Liver (tissue), 9 donors: ENCODE results near the gene WEE2. TPM values are rescaled to one million over a fixed set of nuclear protein-coding genes. Genes with fewer than 3 reads are reported as not detected.

ENCODE experiments used
- DNase-seq: peaks from one replicate; pipeline ENCODE4 v3.0.0-alpha.2; 2017; ENCODE audit warnings: low spot score
- H3K27ac ChIP-seq, 2 donors: one replicate each; pipeline ENCODE4 v1.7.0; 2013; ENCODE audit warnings: inconsistent platforms in 2 of 2, low read length in 2 of 2, control low read depth in 1 of 2, low read depth in 1 of 2, mild to moderate bottlenecking in 1 of 2
- H3K27me3 ChIP-seq, 4 donors: one replicate each; pipeline versions ENCODE4 v1.6.1 to v1.7.0; 2013; ENCODE audit warnings: low read length in 3 of 4, inconsistent platforms in 1 of 4, mild to moderate bottlenecking in 1 of 4, moderate library complexity in 1 of 4; ENCODE audit not compliant: control insufficient read depth in 4 of 4, insufficient read depth in 4 of 4
- H3K36me3 ChIP-seq, 4 donors: one replicate each; pipeline versions ENCODE4 v1.6.1 to v1.7.0; 2013; ENCODE audit warnings: low read length in 3 of 4, mild to moderate bottlenecking in 3 of 4, low read depth in 1 of 4, moderate library complexity in 1 of 4; ENCODE audit not compliant: control insufficient read depth in 4 of 4, insufficient read depth in 3 of 4
- H3K4me1 ChIP-seq, 4 donors: one replicate each; pipeline versions ENCODE4 v1.6.1 to v1.7.0; 2013; ENCODE audit warnings: low read length in 3 of 4, mild to moderate bottlenecking in 3 of 4, moderate library complexity in 1 of 4; ENCODE audit not compliant: control insufficient read depth in 4 of 4, insufficient read depth in 4 of 4
- H3K4me3 ChIP-seq, 3 donors: one replicate each; pipeline versions ENCODE4 v1.6.1 to v1.7.0; 2013; ENCODE audit warnings: low read length in 3 of 3, control low read depth in 1 of 3, low read depth in 1 of 3, mild to moderate bottlenecking in 1 of 3
- H3K9ac ChIP-seq, 2 donors: one replicate each; pipeline ENCODE4 v1.7.0; 2013; ENCODE audit warnings: low read length in 2 of 2, mild to moderate bottlenecking in 2 of 2, moderate library complexity in 2 of 2, control low read depth in 1 of 2, low read depth in 1 of 2
- H3K9me3 ChIP-seq, 4 donors: one replicate each; pipeline versions ENCODE4 v1.6.1 to v1.7.0; 2013; ENCODE audit warnings: low read length in 3 of 4; ENCODE audit not compliant: control insufficient read depth in 4 of 4
- ATF3 ChIP-seq: IDR thresholded peaks from 2 replicates; pipeline ENCODE4 v1.6.1; 2016; ENCODE audit warnings: antibody characterized with exemption
- CTCF ChIP-seq: fragments of 150-350 bp; IDR thresholded peaks from 2 replicates; pipeline ENCODE4 v1.5.1; 2017; ENCODE audit warnings: improper control_type of control experiment, low read depth, low read length; ENCODE audit not compliant: missing input control
- EGR1 ChIP-seq, 2 donors: IDR thresholded peaks; 2 replicates each; pipeline ENCODE4 v1.6.1; 2016 to 2018; ENCODE audit warnings: antibody characterized with exemption in 2 of 2, low read depth in 2 of 2
- FOXA1 ChIP-seq: IDR thresholded peaks from 2 replicates; pipeline ENCODE4 v1.6.1; 2016; ENCODE audit warnings: antibody characterized with exemption
- FOXA2 ChIP-seq: IDR thresholded peaks from 2 replicates; pipeline ENCODE4 v1.6.1; 2016; ENCODE audit warnings: antibody characterized with exemption
- GABPA ChIP-seq, 2 donors: IDR thresholded peaks in 1 of 2; conservative IDR thresholded peaks in 1 of 2; 2 replicates each; pipeline ENCODE4 v1.6.1; 2016; ENCODE audit warnings: antibody characterized with exemption in 2 of 2, mild to moderate bottlenecking in 1 of 2, moderate library complexity in 1 of 2
- HNF4A ChIP-seq, 2 donors: conservative IDR thresholded peaks; 2 replicates each; pipeline ENCODE4 v1.6.1; 2016; ENCODE audit warnings: antibody characterized with exemption in 2 of 2, mild to moderate bottlenecking in 2 of 2
- HNF4G ChIP-seq: IDR thresholded peaks from 2 replicates; pipeline ENCODE4 v1.6.1; 2016; ENCODE audit warnings: antibody characterized with exemption
- JUND ChIP-seq, 2 donors: IDR thresholded peaks; 2 replicates each; pipeline ENCODE4 v1.6.1; 2016; ENCODE audit warnings: antibody characterized with exemption in 2 of 2
- NR2F2 ChIP-seq: IDR thresholded peaks from 2 replicates; pipeline ENCODE4 v1.6.1; 2016; ENCODE audit warnings: antibody characterized with exemption
- RAD21 ChIP-seq, 2 donors: IDR thresholded peaks; 2 replicates each; pipeline ENCODE4 v1.6.1; 2016; ENCODE audit warnings: antibody characterized with exemption in 2 of 2, mild to moderate bottlenecking in 2 of 2
- RXRA ChIP-seq, 2 donors: IDR thresholded peaks; 2 replicates each; pipeline ENCODE4 v1.6.1; 2017 to 2018; ENCODE audit warnings: antibody characterized with exemption in 2 of 2, mild to moderate bottlenecking in 1 of 2
- SP1 ChIP-seq: IDR thresholded peaks from 2 replicates; pipeline ENCODE4 v1.6.1; 2018; ENCODE audit warnings: antibody characterized with exemption, mild to moderate bottlenecking
- TAF1 ChIP-seq: conservative IDR thresholded peaks from 2 replicates; pipeline ENCODE4 v1.6.1; 2016; ENCODE audit warnings: antibody characterized with exemption, mild to moderate bottlenecking
- YY1 ChIP-seq: IDR thresholded peaks from 2 replicates; pipeline ENCODE4 v1.6.1; 2016; ENCODE audit warnings: antibody characterized with exemption, mild to moderate bottlenecking
- WGBS: extraction: QIAGEN DNeasy Blood & Tissue Kit; methylation state at CpG from one replicate; pipeline ENCODE4 v1.1.7; 2013; 5-methylcytosine and 5-hydroxymethylcytosine counted together
- polyA plus RNA-seq, 2 donors: library from polyadenylated mRNA; stranded (reverse) in 1 of 2; unstranded in 1 of 2; fragments of 200-250 nt in 1 of 2; fragments of >200 nt in 1 of 2; fragmentation: Nextera tagmentation in 1 of 2; extraction: Ambion mirVana in 1 of 2; gene quantifications; one replicate each; pipeline versions ENCODE4 v1.2.1 to v1.2.3, GENCODE V29; 2013 to 2015
- total RNA-seq, 2 donors: library from RNA; depleted of rRNA; stranded (reverse); fragments of >200 nt; gene quantifications; one replicate each; pipeline ENCODE4 v1.2.3, GENCODE V29; 2014
- TF ChIP-seq, protein P1 (sequence below): IDR thresholded peaks from 2 replicates; pipeline ENCODE4 v1.6.1; 2016; ENCODE audit warnings: antibody characterized with exemption, mild to moderate bottlenecking
- TF ChIP-seq, protein P2 (sequence below): IDR thresholded peaks from 2 replicates; pipeline ENCODE4 v1.6.1; 2016; ENCODE audit warnings: antibody characterized with exemption
- donor health status: healthy.
- donor health status: healthy.
- donor health status: healthy.
- donor health status: healthy.
- donor health status: healthy.

The WEE2 gene
- total and polyA plus RNA-seq, 4 donors: not detected

- H3K9ac ChIP-seq: no peak overlapping the region
- H3K27ac ChIP-seq: no peak overlapping the region
- no peak for DNase-seq
Measured at GRCh38 chr7:141699860-141700259, 8.3 kb upstream of the WEE2 start.

GRCh38 chr7:141700296-141700847 is 7.8 kb upstream of the WEE2 start:
- Histone ChIP-seq H3K9me3 (no peaks in the 10 kb centered on the region), H3K27me3 (no peaks in the 10 kb centered on the region), H3K27ac (peak overlapping the region; percentile 36 to 62), H3K4me3 (peak overlapping the region in 2 of 3 donors; percentile 37 to 96), H3K4me1 (peaks cover 9 to 46% (median 37%) of the 10 kb centered on the region in 4 donors), H3K9ac (peak overlapping the region in 1 of 2 donors; percentile 15), H3K36me3 (no peaks in the 10 kb centered on the region)
- no peak for DNase-seq
- WGBS: 79% methylated on average over 5 of the region's 5 CpGs
- TF ChIP-seq FOXA2: no peak
- TF ChIP-seq HNF4A (conservative IDR thresholded peaks at IDR 0.05): no peak
- TF ChIP-seq NR2F2: no peak
- TF ChIP-seq RXRA (IDR thresholded peaks at IDR 0.05): no peak
- no peak for TF ChIP-seq GABPA (IDR thresholded peaks at IDR 0.05 in 1 of 2, conservative IDR thresholded peaks at IDR 0.05 in 1 of 2)
- TF ChIP-seq RAD21 (IDR thresholded peaks at IDR 0.05): no peak
- TF ChIP-seq, protein P1, sequence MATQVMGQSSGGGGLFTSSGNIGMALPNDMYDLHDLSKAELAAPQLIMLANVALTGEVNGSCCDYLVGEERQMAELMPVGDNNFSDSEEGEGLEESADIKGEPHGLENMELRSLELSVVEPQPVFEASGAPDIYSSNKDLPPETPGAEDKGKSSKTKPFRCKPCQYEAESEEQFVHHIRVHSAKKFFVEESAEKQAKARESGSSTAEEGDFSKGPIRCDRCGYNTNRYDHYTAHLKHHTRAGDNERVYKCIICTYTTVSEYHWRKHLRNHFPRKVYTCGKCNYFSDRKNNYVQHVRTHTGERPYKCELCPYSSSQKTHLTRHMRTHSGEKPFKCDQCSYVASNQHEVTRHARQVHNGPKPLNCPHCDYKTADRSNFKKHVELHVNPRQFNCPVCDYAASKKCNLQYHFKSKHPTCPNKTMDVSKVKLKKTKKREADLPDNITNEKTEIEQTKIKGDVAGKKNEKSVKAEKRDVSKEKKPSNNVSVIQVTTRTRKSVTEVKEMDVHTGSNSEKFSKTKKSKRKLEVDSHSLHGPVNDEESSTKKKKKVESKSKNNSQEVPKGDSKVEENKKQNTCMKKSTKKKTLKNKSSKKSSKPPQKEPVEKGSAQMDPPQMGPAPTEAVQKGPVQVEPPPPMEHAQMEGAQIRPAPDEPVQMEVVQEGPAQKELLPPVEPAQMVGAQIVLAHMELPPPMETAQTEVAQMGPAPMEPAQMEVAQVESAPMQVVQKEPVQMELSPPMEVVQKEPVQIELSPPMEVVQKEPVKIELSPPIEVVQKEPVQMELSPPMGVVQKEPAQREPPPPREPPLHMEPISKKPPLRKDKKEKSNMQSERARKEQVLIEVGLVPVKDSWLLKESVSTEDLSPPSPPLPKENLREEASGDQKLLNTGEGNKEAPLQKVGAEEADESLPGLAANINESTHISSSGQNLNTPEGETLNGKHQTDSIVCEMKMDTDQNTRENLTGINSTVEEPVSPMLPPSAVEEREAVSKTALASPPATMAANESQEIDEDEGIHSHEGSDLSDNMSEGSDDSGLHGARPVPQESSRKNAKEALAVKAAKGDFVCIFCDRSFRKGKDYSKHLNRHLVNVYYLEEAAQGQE: no peak
- TF ChIP-seq TAF1: no peak
- TF ChIP-seq YY1: no peak
- TF ChIP-seq HNF4G: no peak

More at GRCh38 chr7:141699860-141700259, 8.3 kb upstream of the WEE2 start:
- Histone ChIP-seq H3K4me1 (peaks cover 9 to 51% (median 42%) of the 10 kb centered on the region in 4 donors), H3K36me3 (no peaks in the 10 kb centered on the region), H3K27me3 (no peaks in the 10 kb centered on the region), H3K4me3 (no peak overlapping the region), H3K9me3 (no peaks in the 10 kb centered on the region)
- 87% methylated on average over 3 of the region's 3 CpGs for WGBS
- TF ChIP-seq JUND (IDR thresholded peaks at IDR 0.05) (no peak), YY1 (no peak), GABPA (IDR thresholded peaks at IDR 0.05 in 1 of 2, conservative IDR thresholded peaks at IDR 0.05 in 1 of 2) (no peak), HNF4A (conservative IDR thresholded peaks at IDR 0.05) (no peak), NR2F2 (no peak), CTCF (no peak), ATF3 (no peak), RXRA (IDR thresholded peaks at IDR 0.05) (no peak), TAF1 (no peak), FOXA2 (no peak), FOXA1 (no peak), EGR1 (IDR thresholded peaks at IDR 0.05; ENCODE audit: low read depth in 2 of 2) (no peak), SP1 (no peak), RAD21 (IDR thresholded peaks at IDR 0.05) (no peak)
- TF ChIP-seq, protein P1: no peak
- TF ChIP-seq, protein P2, sequence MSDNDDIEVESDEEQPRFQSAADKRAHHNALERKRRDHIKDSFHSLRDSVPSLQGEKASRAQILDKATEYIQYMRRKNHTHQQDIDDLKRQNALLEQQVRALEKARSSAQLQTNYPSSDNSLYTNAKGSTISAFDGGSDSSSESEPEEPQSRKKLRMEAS: no peak
